Memory B cell (primary cell): Measurements from ENCODE around the gene JMJD8.

ENCODE experiments used
- ATAC-seq: fragments of 150-1000 bp; cut with Tn5 transposase; 2 replicates; pipeline ENCODE4 v1.10.0; 2021; ENCODE audit warnings: low read depth, mild to moderate bottlenecking, moderate library complexity
- DNase-seq, 2 donors: peaks; one replicate each; pipeline ENCODE4 v3.0.0; 2022; ENCODE audit warnings: low spot score in 2 of 2
- H3K27ac Mint-ChIP-seq: one replicate; pipeline ENCODE4 v1.8.0; 2022; ENCODE audit warnings: mild to moderate bottlenecking, moderate library complexity, mixed read lengths
- H3K27me3 Mint-ChIP-seq: one replicate; pipeline ENCODE4 v1.8.0; 2022; ENCODE audit warnings: mixed read lengths
- H3K36me3 Mint-ChIP-seq: one replicate; pipeline ENCODE4 v1.8.0; 2022; ENCODE audit warnings: mild to moderate bottlenecking, mixed read lengths
- H3K4me1 Mint-ChIP-seq: one replicate; pipeline ENCODE4 v1.8.0; 2022; ENCODE audit warnings: mixed read lengths
- H3K4me3 Mint-ChIP-seq: one replicate; pipeline ENCODE4 v1.8.0; 2022; ENCODE audit warnings: mild to moderate bottlenecking, moderate library complexity, mixed read lengths
- H3K9me3 Mint-ChIP-seq: one replicate; pipeline ENCODE4 v1.8.0; 2022; ENCODE audit warnings: mixed read lengths

JMJD8 gene

GRCh38 chr16:648071-648780, 35.9 kb downstream of the JMJD8 start:
- peaks cover 23% of the 10 kb centered on the region for H3K4me1 Mint-ChIP-seq
- no peak for DNase-seq
- no peaks in the 10 kb centered on the region for H3K27me3 Mint-ChIP-seq
- no peaks in the 10 kb centered on the region for H3K9me3 Mint-ChIP-seq
- peak overlapping the region; percentile 77 for H3K27ac Mint-ChIP-seq
- peak; percentile 18 for ATAC-seq
- H3K4me3 Mint-ChIP-seq: peak overlapping the region; percentile 82
- H3K36me3 Mint-ChIP-seq: no peaks in the 10 kb centered on the region

- ATAC-seq (no peak), DNase-seq (no peak)
- Mint-ChIP-seq H3K27me3 (no peaks in the 10 kb centered on the region), H3K4me1 (peaks cover 26% of the 10 kb centered on the region), H3K36me3 (no peaks in the 10 kb centered on the region), H3K4me3 (no peak overlapping the region), H3K27ac (no peak overlapping the region), H3K9me3 (no peaks in the 10 kb centered on the region)
These were observed 36.8 kb downstream of the JMJD8 start for GRCh38 chr16:647173-647902.

- ATAC-seq (no peak), DNase-seq (no peak)
- Mint-ChIP-seq H3K9me3 (no peaks in the 10 kb centered on the region), H3K4me1 (peaks cover 26% of the 10 kb centered on the region), H3K36me3 (no peaks in the 10 kb centered on the region), H3K4me3 (no peak overlapping the region), H3K27me3 (no peaks in the 10 kb centered on the region), H3K27ac (no peak overlapping the region)
These were observed 37.4 kb downstream of the JMJD8 start for GRCh38 chr16:646679-647172.

GRCh38 chr16:645852-646678, 38.1 kb downstream of the JMJD8 start:
- peaks cover 26% of the 10 kb centered on the region for H3K4me1 Mint-ChIP-seq
- no peaks in the 10 kb centered on the region for H3K9me3 Mint-ChIP-seq
- DNase-seq (no peak), ATAC-seq (no peak)
- no peaks in the 10 kb centered on the region for H3K27me3 Mint-ChIP-seq
- no peaks in the 10 kb centered on the region for H3K36me3 Mint-ChIP-seq
- H3K27ac Mint-ChIP-seq: no peak overlapping the region
- H3K4me3 Mint-ChIP-seq: no peak overlapping the region

GRCh38 chr16:644556-644955, 39.6 kb downstream of the JMJD8 start:
- peak overlapping the region; percentile 18 for H3K4me3 Mint-ChIP-seq
- H3K4me1 Mint-ChIP-seq: peaks cover 26% of the 10 kb centered on the region
- no peaks in the 10 kb centered on the region for H3K27me3 Mint-ChIP-seq
- no peaks in the 10 kb centered on the region for H3K36me3 Mint-ChIP-seq
- peak overlapping the region; percentile 3 for H3K27ac Mint-ChIP-seq
- ATAC-seq: no peak
- no peaks in the 10 kb centered on the region for H3K9me3 Mint-ChIP-seq
- DNase-seq: no peak

GRCh38 chr16:643050-643368, 41.1 kb downstream of the JMJD8 start:
- ATAC-seq: no peak
- peak overlapping the region; percentile 81 for H3K4me3 Mint-ChIP-seq
- DNase-seq: no peak
- peaks cover 29% of the 10 kb centered on the region for H3K4me1 Mint-ChIP-seq
- H3K27ac Mint-ChIP-seq: peak overlapping the region; percentile 63
- H3K9me3 Mint-ChIP-seq: no peaks in the 10 kb centered on the region
- H3K36me3 Mint-ChIP-seq: no peaks in the 10 kb centered on the region
- no peaks in the 10 kb centered on the region for H3K27me3 Mint-ChIP-seq

- H3K36me3 Mint-ChIP-seq: no peaks in the 10 kb centered on the region
- H3K4me1 Mint-ChIP-seq: peaks cover 26% of the 10 kb centered on the region
- no peaks in the 10 kb centered on the region for H3K27me3 Mint-ChIP-seq
- no peak for DNase-seq
- H3K27ac Mint-ChIP-seq: peak overlapping the region; percentile 63
- H3K4me3 Mint-ChIP-seq: peak overlapping the region; percentile 81
- no peaks in the 10 kb centered on the region for H3K9me3 Mint-ChIP-seq
- ATAC-seq: peak; percentile 53
These were observed 41.7 kb downstream of the JMJD8 start for GRCh38 chr16:642189-643049.

- peak within 1 kb of the TSS; percentile 63 for H3K27ac Mint-ChIP-seq
- peak; percentile 36 for ATAC-seq
- no peaks in the 10 kb centered on the region for H3K27me3 Mint-ChIP-seq
- peaks cover 24% of the 10 kb centered on the region for H3K4me1 Mint-ChIP-seq
- H3K36me3 Mint-ChIP-seq: no peaks in the 10 kb centered on the region
- no peaks in the 10 kb centered on the region for H3K9me3 Mint-ChIP-seq
- H3K4me3 Mint-ChIP-seq: peak within 1 kb of the TSS; percentile 81
- peak in 1 of 2 donors; percentile 68 for DNase-seq
These were observed 42.6 kb downstream of the JMJD8 start, which contains the start of gene MCRIP2 for GRCh38 chr16:641326-642188. Gene MCRIP2 (plus strand): TSS chr16:641828. CDS start chr16:641992, 164 bp downstream.

GRCh38 chr16:640614-641013, 43.5 kb downstream of the JMJD8 start:
- Mint-ChIP-seq H3K27me3 (no peaks in the 10 kb centered on the region), H3K27ac (peak overlapping the region; percentile 20), H3K4me3 (peak overlapping the region; percentile 77), H3K9me3 (no peaks in the 10 kb centered on the region), H3K36me3 (no peaks in the 10 kb centered on the region), H3K4me1 (peaks cover 22% of the 10 kb centered on the region)
- ATAC-seq: no peak
- DNase-seq: no peak

- peak overlapping the region; percentile 11 for H3K4me3 Mint-ChIP-seq
- peaks cover 13% of the 10 kb centered on the region for H3K4me1 Mint-ChIP-seq
- H3K27ac Mint-ChIP-seq: no peak overlapping the region
- no peaks in the 10 kb centered on the region for H3K36me3 Mint-ChIP-seq
- ATAC-seq: no peak
- H3K27me3 Mint-ChIP-seq: no peaks in the 10 kb centered on the region
- DNase-seq: no peak
- no peaks in the 10 kb centered on the region for H3K9me3 Mint-ChIP-seq
These were observed 45.3 kb downstream of the JMJD8 start for GRCh38 chr16:638836-639235.

- H3K27ac Mint-ChIP-seq: no peak overlapping the region
- ATAC-seq (no peak), DNase-seq (no peak)
- peaks cover 13% of the 10 kb centered on the region for H3K4me1 Mint-ChIP-seq
- H3K27me3 Mint-ChIP-seq: no peaks in the 10 kb centered on the region
- peak overlapping the region; percentile 14 for H3K4me3 Mint-ChIP-seq
- no peaks in the 10 kb centered on the region for H3K9me3 Mint-ChIP-seq
- H3K36me3 Mint-ChIP-seq: no peaks in the 10 kb centered on the region
These were observed 46.0 kb downstream of the JMJD8 start for GRCh38 chr16:638034-638543.

- H3K36me3 Mint-ChIP-seq: no peaks in the 10 kb centered on the region
These were observed 46.8 kb downstream of the JMJD8 start for GRCh38 chr16:637081-638018.

More at GRCh38 chr16:637081-638018, 46.8 kb downstream of the JMJD8 start:
- DNase-seq (no peak), ATAC-seq (peak; percentile 61)
- H3K4me1 Mint-ChIP-seq: peaks cover 10% of the 10 kb centered on the region
- no peaks in the 10 kb centered on the region for H3K9me3 Mint-ChIP-seq
- peak overlapping the region; percentile 96 for H3K4me3 Mint-ChIP-seq
- no peaks in the 10 kb centered on the region for H3K27me3 Mint-ChIP-seq
- H3K27ac Mint-ChIP-seq: peak overlapping the region; percentile 99
